Renal cortex interstitium (tissue), 11 donors: ENCODE data around the gene SIRT2. TPM values are rescaled to one million over a fixed set of nuclear protein-coding genes. Genes with fewer than 3 reads are reported as not detected.

Experiments used
- DNase-seq, 11 donors: peaks; one replicate each; pipeline ENCODE4 v3.0.0-alpha.2; 2013; ENCODE audit warnings: low read depth in 9 of 11, low spot score in 4 of 11; ENCODE audit errors: extremely low read depth in 1 of 11
- polyA plus RNA-seq, 3 donors: library from polyadenylated mRNA; unstranded; fragments of 120-200 nt; gene quantifications; one replicate each; pipeline ENCODE4 v1.2.1, GENCODE V29; 2013; ENCODE audit not compliant: insufficient read length in 3 of 3

Gene SIRT2
- polyA plus RNA-seq, 3 donors, result 37.1 to 48.7 (median 42.1) TPM

DNA sequence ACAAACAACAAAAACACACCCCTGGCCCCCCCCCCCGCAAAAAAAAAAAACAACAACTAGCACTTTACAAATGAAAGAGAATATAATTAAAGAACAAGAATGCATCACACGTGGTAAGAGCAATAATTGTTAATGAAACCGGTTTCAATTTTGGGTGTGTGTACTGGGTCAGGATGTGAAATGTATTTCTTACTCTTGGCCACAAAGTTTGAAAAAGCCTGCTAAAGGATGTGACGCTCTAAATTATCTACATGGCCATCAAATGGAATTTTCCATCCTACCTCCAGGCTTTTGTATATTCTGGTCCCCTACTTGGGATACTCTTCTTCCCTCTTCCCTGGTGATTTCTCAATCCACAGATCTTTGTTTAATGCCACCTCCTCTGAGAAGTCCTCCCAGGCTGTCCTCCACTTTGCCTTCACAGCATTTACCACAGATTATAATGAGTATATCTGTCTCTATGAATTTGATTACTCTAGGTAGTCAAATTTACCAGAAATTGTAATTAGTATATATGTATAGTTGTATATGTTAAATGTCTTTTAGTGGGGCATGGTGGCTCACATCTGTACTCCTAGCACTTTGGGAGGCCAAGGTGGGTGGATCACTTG is 29.1 kb upstream of the SIRT2 start:
- DNase-seq, result no peak

DNA sequence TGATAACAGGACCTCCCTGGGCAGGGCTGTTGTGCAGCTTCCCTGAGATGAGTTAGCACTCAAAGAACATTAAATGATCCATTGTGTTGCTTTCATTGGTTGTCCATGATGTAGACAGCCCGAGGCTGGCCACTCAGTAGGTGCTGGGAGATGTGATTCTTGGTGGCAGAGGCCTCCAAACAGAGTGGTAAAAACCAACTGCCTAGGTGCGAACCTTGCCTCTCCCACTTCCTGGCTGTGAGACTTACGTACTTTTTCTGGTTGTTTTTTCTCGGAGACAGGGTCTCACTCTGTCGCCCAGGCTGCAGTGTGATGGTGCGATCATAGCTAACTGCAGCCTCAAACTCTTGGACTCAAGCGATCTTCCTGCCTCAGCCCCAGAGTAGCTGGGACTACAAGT is 25.0 kb upstream of the SIRT2 start:
- DNase-seq, result no peak

DNA sequence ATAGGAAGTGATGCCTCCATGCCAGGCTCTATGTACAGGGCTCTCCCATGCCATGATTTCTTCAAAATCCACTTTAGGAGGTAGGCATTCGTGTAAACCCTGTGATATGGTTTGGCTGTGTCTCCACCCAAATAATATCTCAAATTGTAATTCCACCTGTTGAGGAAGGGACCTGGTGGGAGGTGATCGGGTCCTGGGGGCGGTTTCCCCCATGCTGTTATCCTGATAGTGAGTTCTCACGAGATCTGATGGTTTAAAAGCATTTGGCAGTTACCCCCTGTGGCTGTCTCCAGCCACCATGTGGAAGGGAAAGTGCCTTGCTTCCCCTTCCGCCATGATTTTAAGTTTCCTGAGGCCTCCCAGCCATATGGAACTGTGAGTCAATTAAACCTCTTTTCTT is 23.1 kb upstream of the SIRT2 start:
- DNase-seq, result no peak

DNA sequence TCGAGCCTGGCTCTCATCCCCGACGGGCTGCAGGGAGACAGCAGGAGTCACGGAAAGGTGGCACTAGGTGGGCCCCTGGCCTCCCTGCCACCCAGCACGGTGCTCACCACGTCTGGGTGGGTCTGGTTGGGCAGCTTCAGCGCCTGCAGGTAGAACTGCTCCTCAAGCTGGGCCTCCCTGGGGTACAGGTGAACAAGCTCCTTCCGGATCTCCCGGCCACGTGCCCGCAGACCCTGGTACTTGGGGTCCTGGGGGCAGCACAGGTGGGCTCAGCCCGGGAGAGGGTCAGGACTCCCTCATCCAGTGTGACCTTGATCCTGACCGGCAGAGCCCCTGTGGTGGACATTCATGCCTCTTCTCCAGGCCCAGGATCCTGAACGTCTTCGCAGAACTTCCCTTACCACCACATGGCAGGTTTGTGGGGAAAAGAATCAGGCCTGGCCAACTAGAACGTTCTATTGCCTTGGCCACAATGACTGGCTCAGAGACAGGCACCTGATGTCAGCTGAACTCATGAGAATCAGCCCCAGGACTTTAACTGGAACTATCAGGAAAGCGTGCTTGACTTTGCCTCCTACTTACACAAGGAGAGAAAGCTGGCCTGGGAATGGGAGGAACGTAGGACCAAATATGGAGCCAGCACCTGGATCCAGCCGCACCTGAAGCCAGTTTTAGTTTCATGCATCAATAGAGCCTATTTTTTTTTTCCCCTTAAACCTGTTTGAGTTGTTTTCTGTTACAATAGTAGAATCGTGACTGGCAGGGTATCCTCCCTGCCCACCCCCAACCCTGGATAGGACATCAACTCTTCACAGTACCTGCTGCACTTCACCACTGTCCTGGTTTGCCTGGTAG is 22.2 kb upstream of the SIRT2 start:
- DNase-seq, result no peak

DNA sequence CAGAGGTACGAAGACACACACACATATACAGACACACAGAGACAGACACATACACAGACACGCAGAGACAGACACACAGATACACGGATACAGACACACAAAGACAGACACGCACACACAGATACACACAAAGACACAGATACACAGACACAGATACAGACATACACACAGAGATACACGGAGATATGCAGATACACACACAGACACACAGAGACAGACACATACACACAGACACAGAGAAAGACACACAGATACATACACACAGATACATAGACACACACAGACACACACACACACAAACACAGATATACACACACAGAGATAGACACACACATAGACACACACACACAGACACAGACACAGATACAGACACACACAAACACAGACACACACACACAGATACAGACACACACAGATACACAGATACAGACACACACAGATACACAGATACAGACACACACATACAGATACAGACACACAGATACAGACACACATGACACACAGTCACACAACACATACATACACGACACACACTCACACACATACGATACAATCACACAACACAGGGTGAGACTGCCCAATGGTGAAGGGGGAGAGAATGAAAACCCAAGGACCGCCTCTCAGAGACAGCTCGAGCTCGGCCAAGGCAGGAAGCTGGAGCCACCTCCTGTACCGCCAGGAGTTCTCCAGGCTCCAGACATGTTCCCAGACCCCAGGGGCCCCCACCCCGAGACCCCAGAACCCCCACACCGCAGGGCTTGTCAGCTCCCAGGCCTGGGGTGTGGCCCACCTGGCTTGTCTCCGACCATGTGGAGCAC is 21.4 kb upstream of the SIRT2 start:
- DNase-seq, result no peak

DNA sequence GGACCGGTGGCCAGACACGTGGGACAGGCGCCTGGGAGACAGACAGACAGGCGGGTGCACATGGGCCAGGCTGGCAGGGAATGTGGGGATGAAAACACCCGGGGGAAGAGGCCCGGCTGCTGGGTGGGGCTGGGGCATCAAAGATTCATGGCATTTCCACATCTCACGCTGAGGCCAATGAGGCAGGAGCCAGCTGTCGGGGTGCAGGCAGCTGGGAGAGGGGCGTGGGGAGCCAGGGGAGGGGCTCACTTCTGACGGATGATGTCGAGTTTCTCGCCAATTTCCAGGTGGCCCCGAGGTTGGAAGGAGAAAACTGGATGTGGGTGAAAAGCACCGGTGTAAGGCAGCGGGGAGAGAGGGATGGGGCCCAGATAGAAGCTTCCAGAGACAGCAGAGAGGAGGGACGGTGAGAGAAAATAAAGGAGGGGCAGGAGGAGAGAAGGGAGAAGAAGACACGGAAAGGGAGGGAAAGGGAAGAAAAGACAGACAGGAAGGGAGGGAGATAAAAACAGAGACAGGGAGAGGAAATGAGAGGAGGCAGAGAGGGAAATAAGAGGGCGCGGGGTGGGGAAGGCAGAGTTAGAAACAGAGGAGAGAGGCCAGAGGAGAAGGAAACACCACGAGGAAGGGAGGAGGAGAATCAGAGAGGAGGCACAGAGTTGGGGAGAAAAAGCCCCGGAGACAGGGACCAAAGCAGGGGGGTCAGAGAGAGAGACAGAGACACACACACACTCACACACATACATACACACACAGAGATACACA is 20.6 kb upstream of the SIRT2 start:
- no peak for DNase-seq

DNA sequence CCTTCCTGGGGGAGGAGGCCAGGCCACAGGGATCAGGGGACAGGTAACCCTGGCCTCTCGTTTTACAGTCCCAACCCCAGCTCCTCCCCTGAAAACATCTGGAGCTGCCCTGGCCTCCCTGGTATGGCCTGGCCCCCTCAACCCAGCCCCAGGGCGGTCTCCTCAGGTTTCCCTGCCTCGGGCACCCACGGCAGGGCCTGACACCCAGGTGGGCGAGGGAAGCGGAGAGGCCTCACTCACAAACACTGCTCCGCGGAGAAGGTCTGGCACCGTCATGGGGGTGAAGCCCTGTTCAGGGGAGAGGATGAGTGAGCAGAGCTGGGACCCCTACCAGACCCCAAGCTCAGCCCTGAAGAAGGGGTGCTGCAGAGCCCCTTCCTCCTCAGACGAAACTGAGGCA is 19.1 kb upstream of the SIRT2 start:
- no peak for DNase-seq

DNA sequence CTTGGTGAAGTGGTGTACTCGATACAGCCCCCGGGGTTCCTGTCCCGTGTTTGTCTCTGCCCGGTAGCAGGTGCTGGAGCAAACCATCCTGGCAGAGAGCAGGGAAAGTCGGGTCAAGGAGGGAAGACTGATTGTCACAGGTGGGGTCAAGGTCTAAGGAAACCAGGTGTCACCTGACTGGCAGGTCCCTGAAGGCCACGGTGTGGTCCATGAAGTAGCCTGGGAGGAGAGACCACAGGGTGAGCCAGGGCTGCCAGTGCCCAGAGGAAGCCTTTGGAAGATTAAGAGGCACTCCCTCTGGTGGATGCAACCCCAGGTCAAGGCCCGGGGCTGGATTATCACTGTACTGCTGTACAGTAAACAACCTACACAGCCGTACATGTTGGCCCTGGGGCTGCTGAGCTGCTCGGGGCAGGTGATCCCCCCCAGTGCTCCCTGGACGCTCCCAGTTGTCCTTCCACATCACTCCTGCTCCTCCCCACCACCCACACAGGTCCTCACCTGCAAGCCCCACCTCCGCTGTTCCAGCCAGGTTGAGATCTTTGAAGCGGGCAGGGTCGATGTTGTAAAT is 18.6 kb upstream of the SIRT2 start:
- DNase-seq, result no peak

DNA sequence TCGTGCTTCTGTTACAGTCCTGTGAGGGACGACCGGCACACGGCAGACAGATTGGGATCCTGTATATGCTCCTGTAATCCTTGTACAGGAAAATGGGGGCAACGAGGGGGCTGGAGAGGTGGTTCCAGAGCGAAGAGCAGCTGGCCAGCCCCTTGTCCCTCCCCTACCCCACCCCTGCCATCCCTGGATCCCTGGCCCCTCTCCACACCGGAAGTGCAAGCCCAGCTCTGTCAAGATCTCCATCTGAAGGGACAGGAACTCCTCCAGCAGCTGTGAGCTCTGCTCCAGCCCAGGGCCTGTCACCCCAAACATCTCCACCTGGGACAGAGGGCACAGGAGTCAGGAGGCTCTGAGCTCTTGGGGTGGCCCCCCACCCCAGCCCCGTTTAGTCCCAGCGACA is 18.1 kb upstream of the SIRT2 start:
- no peak for DNase-seq

DNA sequence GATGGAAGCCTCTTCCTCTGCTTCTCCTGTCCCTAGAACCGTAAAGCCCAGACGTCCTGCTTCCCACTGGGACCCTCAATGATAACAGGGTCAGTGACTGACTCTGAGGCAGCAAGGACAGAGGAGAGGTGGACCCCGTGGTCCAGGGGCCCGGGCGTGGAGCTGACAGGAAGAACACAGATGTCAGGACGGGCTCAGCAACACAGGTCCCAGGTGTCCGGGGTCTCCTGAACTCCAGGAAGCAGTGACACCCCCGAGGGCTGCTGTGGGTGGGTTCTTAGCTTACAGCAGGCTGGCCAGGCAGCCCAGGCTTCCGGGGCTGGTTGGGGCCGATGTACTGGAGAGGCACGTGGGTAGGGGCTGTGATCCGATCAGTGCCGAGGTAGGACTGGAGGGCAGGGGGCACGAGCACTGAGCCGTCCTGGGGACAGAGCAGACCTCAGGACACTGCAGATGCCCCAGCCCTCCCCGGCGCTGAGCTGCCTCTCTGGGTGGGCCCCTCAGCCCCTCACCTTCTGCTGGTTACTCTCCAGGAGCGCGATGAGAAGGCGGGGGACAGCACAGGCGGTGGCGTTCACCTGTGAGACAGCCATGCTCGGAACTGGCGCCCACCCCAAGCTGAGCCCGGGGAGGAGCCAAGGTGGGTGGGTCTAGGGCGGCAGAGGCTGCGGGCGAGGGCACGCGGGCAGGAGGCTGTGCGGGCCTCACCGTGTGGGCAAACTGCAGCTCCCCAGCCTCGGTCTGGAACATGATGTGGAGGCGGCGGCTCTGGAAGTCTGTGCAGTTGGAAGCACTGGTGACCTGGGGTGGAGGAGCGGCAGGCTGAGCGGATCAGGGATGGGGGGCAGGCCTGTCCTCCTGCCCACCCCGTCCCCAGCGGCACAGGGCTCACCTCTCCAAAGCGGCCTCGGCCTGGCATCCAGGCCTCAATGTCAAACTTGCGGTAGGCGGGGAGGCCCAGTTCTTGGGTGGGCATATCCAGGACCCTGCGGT is 16.2 kb upstream of the SIRT2 start:
- no peak for DNase-seq

DNA sequence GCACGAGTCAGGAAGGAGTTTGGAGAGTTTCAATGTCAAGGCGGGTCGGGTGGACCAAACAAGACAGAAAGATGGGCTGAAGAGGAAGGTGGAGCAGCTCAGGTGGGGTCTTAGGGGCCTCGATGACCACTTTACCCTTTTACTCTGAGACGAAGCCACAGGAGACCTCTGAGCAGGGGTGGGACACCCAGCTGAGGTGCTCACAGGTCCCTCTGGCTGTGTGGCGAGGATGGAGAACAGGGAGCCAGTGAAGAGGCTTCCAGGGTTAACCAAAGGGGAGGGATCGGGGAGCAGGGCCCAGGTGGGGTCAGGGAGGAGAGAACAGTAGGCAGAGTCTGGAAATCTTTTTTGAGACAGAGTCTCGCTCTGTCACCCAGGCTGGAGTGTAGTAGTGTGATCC is 14.5 kb upstream of the SIRT2 start:
- DNase-seq, result no peak

DNA sequence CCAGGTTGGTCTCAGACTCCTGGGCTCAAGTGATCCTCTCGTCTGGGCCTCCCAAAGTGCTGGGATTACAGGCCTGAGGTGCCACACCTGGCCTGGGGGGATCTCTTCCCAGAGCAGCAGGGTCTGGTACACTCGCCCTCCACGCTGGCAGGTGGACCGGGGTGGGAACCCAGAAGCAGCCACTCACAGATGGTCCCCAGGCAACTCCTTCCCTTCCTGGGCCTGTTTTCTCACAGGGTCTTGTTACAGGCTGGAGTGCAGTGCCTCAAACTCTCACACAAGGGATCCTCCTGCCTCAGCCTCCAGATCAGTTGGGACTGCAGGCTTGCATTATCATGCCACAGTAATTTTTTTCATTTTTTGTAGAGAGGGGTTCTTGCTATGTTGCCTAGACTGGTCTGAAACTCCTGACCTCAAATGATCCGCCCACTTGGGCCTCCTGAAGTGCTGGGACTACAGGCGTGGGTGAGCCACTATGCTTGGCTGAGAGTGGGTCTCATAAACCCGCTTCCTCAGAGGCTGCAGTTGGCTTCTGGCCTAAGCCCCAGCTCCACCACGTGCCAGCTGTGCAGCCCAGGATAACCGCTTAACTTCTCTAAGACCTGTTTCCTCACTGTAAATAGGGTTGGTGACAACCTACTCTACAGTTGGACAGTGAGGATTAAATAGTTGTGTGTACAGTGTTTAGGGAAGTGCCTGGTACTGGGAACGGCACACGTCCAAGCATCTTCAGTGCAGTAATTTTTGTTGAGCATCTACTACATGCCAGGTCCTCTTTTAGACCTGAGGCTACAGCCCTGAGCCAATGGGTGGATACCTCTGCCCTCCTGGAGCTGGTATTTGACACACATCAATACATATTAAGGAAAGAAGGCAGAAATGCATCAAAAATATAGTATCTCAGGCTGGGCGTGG is 13.4 kb upstream of the SIRT2 start:
- no peak for DNase-seq

DNA sequence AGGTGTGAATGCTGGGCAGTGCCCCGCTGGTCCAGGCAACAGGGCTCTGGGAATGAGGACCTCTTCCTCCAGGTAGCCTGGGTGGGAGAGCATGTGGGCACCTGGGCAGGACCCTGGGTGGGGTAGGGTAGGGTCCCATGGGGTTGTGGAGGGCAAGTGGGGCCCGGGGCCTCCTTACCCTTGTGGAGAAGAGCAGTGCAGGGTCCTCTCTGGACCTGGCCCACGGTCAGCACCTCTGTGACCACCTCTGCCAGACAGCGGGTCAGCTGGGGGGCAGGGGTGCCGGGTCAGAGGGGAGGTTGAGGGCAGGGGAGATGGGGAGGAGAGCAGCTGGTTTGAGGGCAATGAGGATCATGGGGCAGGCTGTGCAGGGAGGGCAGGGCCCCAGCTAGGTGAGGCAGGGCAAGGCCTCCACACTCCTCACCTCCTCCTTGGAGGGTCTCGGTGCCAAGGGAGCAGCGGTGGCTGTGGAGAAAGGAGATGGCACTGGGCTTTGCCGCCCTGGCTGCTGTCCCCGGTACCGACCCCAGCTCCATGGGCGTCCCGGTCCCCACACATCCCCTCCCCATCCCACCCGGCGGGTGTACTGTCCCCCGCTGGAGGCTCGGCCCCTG is 12.1 kb upstream of the SIRT2 start:
- no peak for DNase-seq

DNA sequence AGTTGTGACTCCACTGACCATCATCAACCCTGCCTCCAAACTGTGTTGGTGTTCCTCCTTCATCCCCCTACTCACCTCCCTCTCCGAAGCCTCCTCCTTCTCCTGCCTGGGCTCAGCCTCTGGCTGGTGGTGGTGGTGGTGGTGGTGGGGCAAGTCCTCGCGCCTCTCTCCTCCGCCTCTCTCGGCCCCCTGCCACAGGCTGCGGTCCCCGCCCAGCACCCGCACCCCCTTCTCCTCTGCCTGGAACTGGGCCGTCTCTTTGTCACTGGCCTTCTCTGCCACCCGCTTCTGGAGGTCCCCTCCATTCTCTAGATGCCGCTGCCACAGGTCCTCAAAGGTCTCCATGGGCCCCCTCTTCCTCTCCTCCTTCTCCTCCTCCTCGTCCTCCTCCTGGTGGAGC is 11.1 kb upstream of the SIRT2 start:
- DNase-seq, result no peak

DNA sequence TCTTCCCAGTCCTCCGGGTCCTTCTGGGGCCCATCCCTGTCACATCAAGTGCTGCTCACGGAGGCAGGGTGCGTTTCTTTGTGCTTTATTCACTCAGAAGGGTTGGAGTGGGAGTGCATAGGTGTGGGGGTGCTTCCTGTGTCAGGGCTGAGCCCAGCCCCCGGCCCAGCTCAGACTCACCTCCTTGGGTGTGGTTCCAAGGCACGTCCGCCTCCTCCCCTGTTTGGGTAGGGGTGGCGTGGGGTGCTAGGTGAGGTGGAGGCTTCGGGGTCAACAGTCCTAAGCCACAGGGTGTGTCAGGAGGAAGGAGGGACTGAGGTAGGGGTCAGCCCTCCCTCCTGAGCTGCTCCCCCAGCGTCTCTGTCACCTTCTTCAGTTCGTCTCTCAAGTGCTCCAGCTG is 9.5 kb upstream of the SIRT2 start:
- no peak for DNase-seq

DNA sequence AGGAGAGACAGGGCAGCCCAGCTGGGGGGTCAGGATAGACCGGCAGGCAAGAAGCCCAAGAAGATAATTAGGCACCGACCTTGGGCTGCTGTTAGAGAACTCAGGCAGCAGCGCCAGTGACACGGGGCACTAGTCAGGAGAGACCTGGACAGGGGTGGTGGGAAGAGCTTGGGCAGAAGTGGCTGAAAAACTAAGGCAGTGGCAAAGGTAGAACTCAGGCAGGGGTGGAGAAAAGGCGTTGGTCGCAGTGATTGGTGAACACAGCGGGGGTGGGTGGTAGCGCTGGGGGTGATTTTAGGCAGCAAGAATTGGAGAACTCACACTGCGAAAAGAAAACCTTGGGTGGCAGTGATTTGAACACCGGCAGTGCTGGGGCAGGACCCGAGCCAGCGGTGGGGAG is 8.3 kb upstream of the SIRT2 start:
- DNase-seq, result no peak
